A549 (cell line): ENCODE results near the gene RABGAP1. TPM values are rescaled to one million over a fixed set of nuclear protein-coding genes. Genes with fewer than 3 reads are reported as not detected.

Experiments
- ATAC-seq, 2 experiments: fragments of 200-7000 bp in 1 of 2; fragments of >200 bp in 1 of 2; cut with Nextera tagmentation in 1 of 2; cut with Tn5 transposase in 1 of 2; 3 replicates each; pipeline versions ENCODE4 v1.8.0 to v1.9.1; 2018 to 2020; ENCODE audit warnings: mild to moderate bottlenecking in 1 of 2, moderate library complexity in 1 of 2
- CTCF ChIA-PET: fragments of 300-600 bp; sonication (Branson Sonifier 250); formaldehyde crosslinking; extraction: SDS; loops from one replicate; lab custom pipeline; 2021; ENCODE audit warnings: antibody characterized with exemption, inconsistent platforms; lab: Yijun Ruan, JAX
- POLR2A ChIA-PET: fragments of 350-600 bp; formaldehyde crosslinking; extraction: SDS; loops from one replicate; lab custom pipeline; 2021; ENCODE audit warnings: antibody characterized with exemption, inconsistent platforms; lab: Yijun Ruan, JAX
- DNase-seq, 2 experiments: peaks; one replicate each; pipeline versions ENCODE4 v3.0.0 to v3.0.0-alpha.2; 2011 to 2016; ENCODE audit warnings: low read depth in 1 of 2, low spot score in 1 of 2
- FAIRE-seq: peaks from 2 replicates; lab custom pipeline; 2011; peaks lifted over from hg19 to GRCh38; lab: Jason Lieb, UNC
- H3K27ac ChIP-seq, 2 experiments: fragments of >200 bp; sonication (Bioruptor Twin); formaldehyde crosslinking; 3 replicates each; pipeline ENCODE4 v1.5.1; 2016 to 2017
- H3K4me1 ChIP-seq: fragments of >200 bp; sonication (Bioruptor Twin); formaldehyde crosslinking; 3 replicates; pipeline ENCODE4 v1.6.1; 2016
- H3K4me2 ChIP-seq: fragments of >200 bp; sonication (Bioruptor Twin); formaldehyde crosslinking; 3 replicates; pipeline ENCODE4 v1.6.1; 2016
- H3K4me3 ChIP-seq: fragments of >200 bp; sonication (Bioruptor Twin); formaldehyde crosslinking; 3 replicates; pipeline ENCODE4 v1.5.1; 2016
- H3K9me3 ChIP-seq: fragments of >200 bp; sonication (Bioruptor Twin); formaldehyde crosslinking; 3 replicates; pipeline ENCODE4 v1.6.1; 2016
- CTCF ChIP-seq: fragments of >200 bp; sonication (Bioruptor Twin); formaldehyde crosslinking; IDR thresholded peaks from 3 replicates; pipeline ENCODE4 v1.5.1; 2016
- EP300 ChIP-seq, 2 experiments: fragments of >200 bp; sonication (Bioruptor Twin); formaldehyde crosslinking; IDR thresholded peaks; 2 replicates in 1 of 2; 3 replicates in 1 of 2; pipeline ENCODE4 v1.6.1; 2016 to 2017
- FOSB ChIP-seq: fragments of 250-450 bp; sonication (Bioruptor Pico); IDR thresholded peaks from 2 replicates; pipeline ENCODE4 v1.5.0; 2020; ENCODE audit warnings: mild to moderate bottlenecking, moderate library complexity
- FOXS1 ChIP-seq: fragments of 250-450 bp; sonication (Bioruptor Pico); IDR thresholded peaks from 2 replicates; pipeline ENCODE4 v1.5.0; 2020; ENCODE audit warnings: mild to moderate bottlenecking, moderate library complexity
- GATA3 ChIP-seq: IDR thresholded peaks from 2 replicates; pipeline ENCODE4 v1.6.1; 2012; ENCODE audit warnings: borderline replicate concordance
- HDAC2 ChIP-seq: fragments of 200-600 bp; sonication (generic); IDR thresholded peaks from 2 replicates; pipeline ENCODE4 v1.6.1; 2016
- HOXA7 ChIP-seq: fragments of 250-450 bp; sonication (Bioruptor Pico); IDR thresholded peaks from 2 replicates; pipeline ENCODE4 v1.5.0; 2020; ENCODE audit warnings: mild to moderate bottlenecking, moderate library complexity
- HOXB13 ChIP-seq: fragments of 250-450 bp; sonication (Bioruptor Pico); IDR thresholded peaks from 2 replicates; pipeline ENCODE4 v1.5.0; 2020; ENCODE audit warnings: low read depth, mild to moderate bottlenecking, moderate library complexity
- HOXB5 ChIP-seq: fragments of 250-450 bp; sonication (Bioruptor Pico); IDR thresholded peaks from 2 replicates; pipeline ENCODE4 v1.5.0; 2020; ENCODE audit warnings: mild to moderate bottlenecking, moderate library complexity
- KDM5A ChIP-seq: fragments of 200-600 bp; sonication (generic); IDR thresholded peaks from 2 replicates; pipeline ENCODE4 v1.6.1; 2016; ENCODE audit warnings: antibody characterized with exemption, mild to moderate bottlenecking
- MYC ChIP-seq: IDR thresholded peaks from 2 replicates; pipeline ENCODE4 v1.6.1; 2012; ENCODE audit warnings: mild to moderate bottlenecking, inconsistent platforms, low read length, improper control_type of control experiment, borderline replicate concordance
- NFE2L2 ChIP-seq: fragments of 150-350 bp; conservative IDR thresholded peaks from 2 replicates; pipeline ENCODE4 v1.6.1; 2014; ENCODE audit warnings: low read length
- NPAS2 ChIP-seq: fragments of 250-450 bp; sonication (Bioruptor Pico); IDR thresholded peaks from 2 replicates; pipeline ENCODE4 v1.8.0; 2022; ENCODE audit warnings: mild to moderate bottlenecking, moderate library complexity, borderline replicate concordance
- POLR2AphosphoS2 ChIP-seq: conservative IDR thresholded peaks from 2 replicates; pipeline ENCODE4 v1.6.1; 2012; ENCODE audit warnings: low read length, improper control_type of control experiment, inconsistent platforms
- RCOR1 ChIP-seq: fragments of 150-350 bp; IDR thresholded peaks from 2 replicates; pipeline ENCODE4 v1.6.1; 2014; ENCODE audit warnings: antibody characterized with exemption, low read length, low read depth
- REST ChIP-seq: fragments of 200-600 bp; sonication (generic); IDR thresholded peaks from 2 replicates; pipeline ENCODE4 v1.6.1; 2016; ENCODE audit warnings: antibody characterized with exemption, mild to moderate bottlenecking, moderate library complexity
- ZSCAN20 ChIP-seq: fragments of 250-450 bp; sonication (Bioruptor Pico); IDR thresholded peaks from 2 replicates; pipeline ENCODE4 v1.8.0; 2022; ENCODE audit warnings: mild to moderate bottlenecking, moderate library complexity
- WGBS: methylation state at CpG from one replicate; pipeline ENCODE4 v1.1.6; 2017; ENCODE audit errors: missing lambda C conversion rate; 5-methylcytosine and 5-hydroxymethylcytosine counted together
- polyA plus RNA-seq, 4 experiments: library from polyadenylated mRNA; depleted of rRNA in 3 of 4; stranded (reverse); fragments of >200 nt; fragmentation: RNase III in 1 of 4; extraction: RNeasy Plus Mini Kit Qiagen cat#74134 plus additional on column Dnase treatment in 1 of 4; gene quantifications; 2 replicates in 3 of 4; 3 replicates in 1 of 4; pipeline ENCODE4 v1.2.3, GENCODE V29; 2011 to 2017
- TF ChIP-seq, protein P1 (sequence below): fragments of 250-450 bp; sonication (Bioruptor Pico); IDR thresholded peaks from 2 replicates; pipeline ENCODE4 v1.5.0; 2021; ENCODE audit warnings: mild to moderate bottlenecking, moderate library complexity, borderline replicate concordance
- TF ChIP-seq, protein P2 (sequence below): fragments of 450-650 bp; IDR thresholded peaks from 2 replicates; pipeline ENCODE4 v1.6.1; 2014; ENCODE audit warnings: antibody characterized with exemption

Gene RABGAP1
- polyA plus RNA-seq, 2 of the 4 experiments (the other 2 are of a cell fraction) = 17.5 to 39.9 TPM

DNA sequence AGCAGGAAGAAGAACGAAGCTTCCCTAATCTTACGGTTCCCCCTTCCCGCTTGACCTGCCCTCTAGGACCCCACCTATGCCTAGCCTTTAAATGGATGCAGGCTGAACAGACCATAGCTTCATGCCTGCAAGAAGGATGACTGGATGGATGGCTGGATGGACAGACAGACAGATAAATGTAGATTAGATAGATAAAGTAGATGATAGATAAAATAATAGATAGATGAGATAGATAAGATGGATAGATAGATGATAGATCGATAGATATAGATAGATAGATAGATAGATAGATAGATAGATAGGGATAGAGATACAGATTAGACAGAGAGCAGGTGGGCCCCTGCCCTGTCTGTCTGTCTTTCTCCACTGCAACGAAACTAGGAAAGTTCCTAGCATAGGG, 164.7 kb downstream of the RABGAP1 start:
- no peak overlapping the region for H3K4me2 ChIP-seq
- DNase-seq (no peak), ATAC-seq (no peak), FAIRE-seq (no peak)
- H3K4me1 ChIP-seq = peaks cover 9% of the 10 kb centered on the region; the same call in 1 of the 3 replicates
- ChIA-PET POLR2A (no interaction called here), CTCF (interaction anchor here (0.9 to 8.8 kb wide), 4 partner anchors 14 to 244 kb away, joined by 3 to 88 read pairs (median 24); no protein-coding TSS in a partner anchor)
- WGBS = 89% methylated on average over 5 of the region's 5 CpGs
- H3K27ac ChIP-seq = no peak overlapping the region
- H3K9me3 ChIP-seq = no peaks in the 10 kb centered on the region
- TF ChIP-seq HOXA7 (CRISPR knock-in tag) (no peak), NPAS2 (CRISPR knock-in tag) (no peak), POLR2AphosphoS2 (no peak), NFE2L2 (no peak), ZSCAN20 (CRISPR knock-in tag) (no peak), FOXS1 (CRISPR knock-in tag) (no peak), RCOR1 (no peak), FOSB (CRISPR knock-in tag) (no peak), HOXB5 (CRISPR knock-in tag) (no peak), HDAC2 (no peak), MYC (no peak), GATA3 (no peak), CTCF (no peak), EP300 (IDR thresholded peaks at IDR 0.05) (no peak), REST (no peak), KDM5A (no peak), HOXB13 (CRISPR knock-in tag) (no peak)
- TF ChIP-seq, protein P1, sequence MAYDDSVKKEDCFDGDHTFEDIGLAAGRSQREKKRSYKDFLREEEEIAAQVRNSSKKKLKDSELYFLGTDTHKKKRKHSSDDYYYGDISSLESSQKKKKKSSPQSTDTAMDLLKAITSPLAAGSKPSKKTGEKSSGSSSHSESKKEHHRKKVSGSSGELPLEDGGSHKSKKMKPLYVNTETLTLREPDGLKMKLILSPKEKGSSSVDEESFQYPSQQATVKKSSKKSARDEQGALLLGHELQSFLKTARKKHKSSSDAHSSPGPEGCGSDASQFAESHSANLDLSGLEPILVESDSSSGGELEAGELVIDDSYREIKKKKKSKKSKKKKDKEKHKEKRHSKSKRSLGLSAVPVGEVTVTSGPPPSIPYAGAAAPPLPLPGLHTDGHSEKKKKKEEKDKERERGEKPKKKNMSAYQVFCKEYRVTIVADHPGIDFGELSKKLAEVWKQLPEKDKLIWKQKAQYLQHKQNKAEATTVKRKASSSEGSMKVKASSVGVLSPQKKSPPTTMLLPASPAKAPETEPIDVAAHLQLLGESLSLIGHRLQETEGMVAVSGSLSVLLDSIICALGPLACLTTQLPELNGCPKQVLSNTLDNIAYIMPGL (CRISPR knock-in tag) = no peak
- TF ChIP-seq, protein P2, sequence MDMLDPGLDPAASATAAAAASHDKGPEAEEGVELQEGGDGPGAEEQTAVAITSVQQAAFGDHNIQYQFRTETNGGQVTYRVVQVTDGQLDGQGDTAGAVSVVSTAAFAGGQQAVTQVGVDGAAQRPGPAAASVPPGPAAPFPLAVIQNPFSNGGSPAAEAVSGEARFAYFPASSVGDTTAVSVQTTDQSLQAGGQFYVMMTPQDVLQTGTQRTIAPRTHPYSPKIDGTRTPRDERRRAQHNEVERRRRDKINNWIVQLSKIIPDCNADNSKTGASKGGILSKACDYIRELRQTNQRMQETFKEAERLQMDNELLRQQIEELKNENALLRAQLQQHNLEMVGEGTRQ = no peak
- no peak overlapping the region for H3K4me3 ChIP-seq
